SU-DHL-6 (cell line): Measurements from ENCODE around the gene CLEC5A.
"Not testable (repeated sequence)": the region's sequence is repeated elsewhere in the genome, so short reads cannot be mapped to it uniquely, and the experiment has no call there.

Experiments used
- EZH2phosphoT487 ChIP-seq: fragments of 200-600 bp; sonication (generic), shearing (Covaris generic); conservative IDR thresholded peaks from 2 replicates; pipeline ENCODE4 v1.6.1; 2018; ENCODE audit warnings: mild to moderate bottlenecking, antibody characterized with exemption, low read length, moderate library complexity, mixed read lengths
- TF ChIP-seq, protein P1 (sequence below): fragments of 200-600 bp; sonication (generic); IDR thresholded peaks from one replicate; pipeline ENCODE4 v1.5.1; 2017; ENCODE audit warnings: antibody characterized with exemption, mild to moderate bottlenecking, low read length, moderate library complexity; ENCODE audit not compliant: insufficient read depth, poor library complexity, severe bottlenecking

- TF ChIP-seq, protein P1, sequence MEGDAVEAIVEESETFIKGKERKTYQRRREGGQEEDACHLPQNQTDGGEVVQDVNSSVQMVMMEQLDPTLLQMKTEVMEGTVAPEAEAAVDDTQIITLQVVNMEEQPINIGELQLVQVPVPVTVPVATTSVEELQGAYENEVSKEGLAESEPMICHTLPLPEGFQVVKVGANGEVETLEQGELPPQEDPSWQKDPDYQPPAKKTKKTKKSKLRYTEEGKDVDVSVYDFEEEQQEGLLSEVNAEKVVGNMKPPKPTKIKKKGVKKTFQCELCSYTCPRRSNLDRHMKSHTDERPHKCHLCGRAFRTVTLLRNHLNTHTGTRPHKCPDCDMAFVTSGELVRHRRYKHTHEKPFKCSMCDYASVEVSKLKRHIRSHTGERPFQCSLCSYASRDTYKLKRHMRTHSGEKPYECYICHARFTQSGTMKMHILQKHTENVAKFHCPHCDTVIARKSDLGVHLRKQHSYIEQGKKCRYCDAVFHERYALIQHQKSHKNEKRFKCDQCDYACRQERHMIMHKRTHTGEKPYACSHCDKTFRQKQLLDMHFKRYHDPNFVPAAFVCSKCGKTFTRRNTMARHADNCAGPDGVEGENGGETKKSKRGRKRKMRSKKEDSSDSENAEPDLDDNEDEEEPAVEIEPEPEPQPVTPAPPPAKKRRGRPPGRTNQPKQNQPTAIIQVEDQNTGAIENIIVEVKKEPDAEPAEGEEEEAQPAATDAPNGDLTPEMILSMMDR = not testable (repeated sequence)
- not testable (repeated sequence) for TF ChIP-seq EZH2phosphoT487
Measured at GRCh38 chr7:141987803-141988202, 41.0 kb upstream of the CLEC5A start.
